GM18868 (cell line): Measurements from ENCODE around the gene HEPHL1.
"Not testable (repeated sequence)": the region's sequence is repeated elsewhere in the genome, so short reads cannot be mapped to it uniquely, and the experiment has no call there.

Experiments used
- ATAC-seq: cut with Tn5 transposase; IDR thresholded peaks from one replicate; pipeline ENCODE4 v1.9.1; 2021; ENCODE audit warnings: mild to moderate bottlenecking, moderate library complexity; ENCODE audit not compliant: unreplicated experiment

Gene HEPHL1

DNA sequence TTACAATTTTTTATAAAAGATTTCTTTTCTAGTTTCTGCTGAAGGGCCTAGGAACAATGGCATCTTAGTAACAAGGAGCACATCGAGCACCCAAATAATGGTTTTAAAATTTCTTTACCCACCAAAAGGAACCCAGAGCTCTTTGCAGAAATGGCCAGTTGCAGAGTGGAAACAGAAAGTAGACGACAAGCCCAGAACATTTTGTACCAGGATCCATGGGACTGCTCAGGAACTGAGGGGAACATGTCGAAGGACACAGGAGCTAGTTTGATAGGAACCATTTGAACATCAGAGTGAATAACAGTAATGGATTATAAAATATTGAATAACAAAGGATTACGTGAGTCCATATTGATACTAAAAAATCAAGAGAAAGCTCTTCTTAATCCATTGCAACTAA is 124.8 kb downstream of the HEPHL1 start:
- ATAC-seq: no peak

DNA sequence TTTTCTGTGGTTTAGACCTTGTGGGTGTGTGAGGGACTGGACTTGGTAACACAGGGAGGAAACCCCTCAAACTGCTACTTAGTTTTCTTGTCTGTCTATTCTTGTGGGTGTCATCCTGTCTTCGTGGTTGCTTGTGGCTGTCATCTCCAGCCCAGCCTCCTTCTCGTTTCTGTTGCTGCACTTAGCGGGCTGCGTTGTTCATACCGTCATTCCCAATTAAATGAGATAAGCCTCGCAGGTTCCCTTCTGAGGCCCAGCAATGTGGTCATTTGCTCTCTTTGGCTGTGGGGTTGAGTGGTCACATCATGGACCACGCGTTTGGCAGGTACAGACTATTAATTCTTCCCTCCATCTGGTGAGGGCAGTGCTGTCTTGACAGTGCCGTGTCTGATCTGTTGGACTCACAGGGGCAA is 126.3 kb downstream of the HEPHL1 start:
- ATAC-seq: no peak

DNA sequence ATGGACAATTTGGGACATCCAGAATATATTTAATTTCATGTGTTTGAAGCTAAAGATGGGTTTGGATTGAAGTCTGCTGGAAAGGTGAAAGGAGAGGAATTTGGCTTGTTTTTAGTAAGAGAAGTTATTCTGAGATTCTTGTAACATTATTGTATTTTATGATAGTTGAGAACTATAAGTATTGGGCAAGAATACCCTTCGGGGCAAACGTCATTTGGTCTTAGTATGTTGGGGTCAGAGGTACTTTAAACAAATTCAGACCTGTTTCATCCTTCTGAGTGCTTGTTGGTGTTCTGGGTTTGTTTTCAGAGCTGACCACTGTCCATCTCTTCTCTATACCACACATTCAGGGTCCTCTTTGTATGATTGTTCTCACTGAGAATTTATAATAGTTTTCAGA is 127.0 kb downstream of the HEPHL1 start:
- no peak for ATAC-seq

DNA sequence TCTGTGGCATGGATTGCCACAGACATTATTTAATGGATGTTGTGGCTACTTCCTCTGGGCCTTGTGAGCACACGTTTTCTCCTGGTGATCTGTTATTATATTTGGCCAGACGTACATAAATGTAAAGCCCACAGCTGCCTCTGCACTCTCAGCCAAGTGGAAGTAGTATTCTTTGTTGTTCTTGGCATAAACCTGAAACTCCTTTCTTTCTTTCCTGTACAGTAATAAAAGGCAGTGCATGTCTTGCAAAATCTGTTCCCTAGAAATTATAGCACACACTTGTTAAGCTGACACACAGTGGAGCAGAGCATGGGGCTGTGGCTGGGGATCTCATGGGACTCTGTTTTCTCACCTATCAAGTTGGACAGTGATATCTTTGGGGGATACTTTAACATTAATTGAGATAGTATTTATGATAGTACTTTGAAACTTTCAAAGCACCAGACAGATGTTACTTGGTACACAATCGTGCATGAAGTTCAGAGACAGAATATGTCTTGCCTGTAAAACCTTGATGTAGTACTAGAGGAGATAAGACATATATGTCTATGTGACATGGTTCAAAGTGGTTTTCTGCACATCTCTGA is 128.4 kb downstream of the HEPHL1 start:
- no peak for ATAC-seq

DNA sequence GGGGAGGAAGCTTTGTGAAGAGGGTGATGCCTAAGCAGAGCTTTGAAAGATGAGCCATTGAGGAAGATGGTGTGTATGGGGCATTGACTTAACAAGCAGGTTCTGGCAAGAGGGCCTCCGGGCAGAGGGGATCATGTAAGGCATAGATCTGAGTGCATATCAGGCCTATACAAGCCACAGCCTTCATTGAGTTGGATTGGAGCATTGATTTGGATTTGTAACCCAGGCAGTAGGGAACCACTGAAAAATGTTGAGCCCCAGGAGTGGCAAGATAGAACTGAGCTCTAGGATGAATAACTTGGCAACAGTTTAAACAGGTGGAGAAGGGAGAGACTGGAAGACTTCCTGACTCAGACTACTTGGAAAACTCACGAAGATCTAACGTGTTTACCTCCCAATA is 128.9 kb downstream of the HEPHL1 start:
- no peak for ATAC-seq

DNA sequence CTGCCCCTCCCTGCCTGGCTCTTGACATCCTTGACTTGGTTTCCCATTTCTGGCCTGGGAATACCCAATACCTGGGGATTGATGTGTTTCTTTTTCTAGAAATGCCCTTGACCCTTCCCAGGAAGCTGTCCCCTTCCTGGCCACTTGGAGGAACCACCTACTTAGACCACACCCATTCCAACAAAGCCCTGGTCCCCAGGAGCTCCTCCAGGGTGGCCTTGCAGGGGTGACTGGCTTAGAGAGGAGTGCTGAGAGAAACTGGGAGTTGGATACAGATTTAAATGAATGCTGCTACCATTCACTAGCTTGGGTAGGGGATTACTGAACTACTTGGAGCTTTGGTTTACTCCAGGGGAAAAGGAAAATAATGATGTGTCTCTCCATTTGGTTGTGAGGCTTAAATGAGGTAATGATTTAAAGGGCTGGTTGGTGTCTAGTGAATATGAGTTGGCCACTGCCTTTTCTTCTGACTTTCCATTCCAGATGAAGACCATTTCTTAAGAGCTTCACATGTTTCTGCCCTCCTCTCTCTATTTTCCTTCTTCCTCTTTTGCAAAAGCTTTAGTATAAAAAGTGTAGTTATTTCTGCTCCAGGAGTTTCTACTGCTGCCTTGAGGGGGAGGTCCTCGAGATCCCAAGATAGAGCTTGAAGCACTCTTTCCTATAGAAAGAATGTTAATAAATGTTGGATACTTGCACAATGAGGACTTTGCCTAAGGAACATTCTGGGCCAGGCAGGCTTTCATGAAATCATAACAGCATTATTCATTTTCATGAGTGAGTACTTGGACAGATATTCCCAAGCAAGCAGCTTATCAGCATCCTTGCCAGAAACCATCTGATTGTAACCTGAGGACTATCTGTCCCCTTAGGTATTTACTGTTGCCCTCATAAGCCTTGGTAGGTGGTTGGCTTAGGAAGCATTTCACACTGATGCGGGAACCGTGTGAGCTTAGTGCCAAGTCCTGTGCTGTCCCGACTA is 129.8 kb downstream of the HEPHL1 start:
- ATAC-seq: no peak

DNA sequence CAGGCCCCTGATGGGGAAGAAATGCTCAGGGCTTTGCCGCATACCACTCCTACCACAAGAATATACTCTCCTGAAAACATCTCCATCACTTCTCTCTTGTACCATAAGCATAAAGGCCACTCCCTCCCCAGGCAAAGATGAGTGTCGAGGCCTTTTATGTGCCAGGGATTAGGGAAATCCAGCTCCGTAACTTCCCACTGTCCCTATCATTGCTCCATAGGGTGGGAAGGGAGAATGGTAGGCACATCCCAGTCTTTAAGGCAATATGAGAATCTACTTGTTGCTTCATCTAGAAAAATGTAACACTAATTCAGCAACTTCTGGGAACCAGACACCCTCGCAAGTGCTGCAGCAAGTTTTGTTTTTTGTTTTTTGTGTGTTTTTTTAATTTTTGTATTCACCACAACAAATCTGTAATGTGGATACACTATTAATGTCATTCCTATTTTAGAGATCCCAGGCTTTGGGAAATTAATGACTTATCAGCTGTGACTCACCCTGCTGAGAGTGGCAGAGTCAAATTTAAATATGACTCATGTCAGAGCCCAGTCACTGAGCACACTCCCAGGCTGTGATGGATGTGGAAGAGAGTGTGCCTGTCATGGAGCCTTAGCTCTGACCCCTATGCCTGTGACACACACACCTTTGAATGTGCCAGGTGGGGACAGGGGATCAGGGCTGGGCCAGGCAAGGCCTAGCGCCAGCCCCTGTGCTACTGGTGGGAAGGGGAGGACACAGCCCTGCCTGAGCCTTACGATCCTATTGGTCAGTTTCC is 130.9 kb downstream of the HEPHL1 start:
- ATAC-seq: peak; percentile 76

DNA sequence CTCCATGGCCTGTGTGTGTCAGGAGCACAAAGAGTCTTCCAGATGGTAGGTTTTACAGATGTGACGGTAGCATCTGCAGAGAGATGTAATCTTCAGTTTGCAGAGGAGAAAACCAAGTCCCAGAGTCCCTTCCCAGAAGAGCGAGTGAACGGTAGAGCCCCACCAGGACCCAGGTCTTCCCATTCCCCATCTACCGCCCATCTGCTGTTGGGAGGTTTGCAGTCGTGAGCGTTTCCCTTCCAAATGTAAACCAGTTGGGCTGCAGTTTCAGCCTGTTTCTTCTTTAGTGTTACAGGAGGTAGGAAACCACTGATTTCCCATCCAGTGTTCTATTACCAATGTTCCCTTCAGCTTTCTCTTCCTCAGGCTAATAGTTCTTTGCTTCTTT is 131.5 kb downstream of the HEPHL1 start:
- peak; percentile 3 for ATAC-seq

DNA sequence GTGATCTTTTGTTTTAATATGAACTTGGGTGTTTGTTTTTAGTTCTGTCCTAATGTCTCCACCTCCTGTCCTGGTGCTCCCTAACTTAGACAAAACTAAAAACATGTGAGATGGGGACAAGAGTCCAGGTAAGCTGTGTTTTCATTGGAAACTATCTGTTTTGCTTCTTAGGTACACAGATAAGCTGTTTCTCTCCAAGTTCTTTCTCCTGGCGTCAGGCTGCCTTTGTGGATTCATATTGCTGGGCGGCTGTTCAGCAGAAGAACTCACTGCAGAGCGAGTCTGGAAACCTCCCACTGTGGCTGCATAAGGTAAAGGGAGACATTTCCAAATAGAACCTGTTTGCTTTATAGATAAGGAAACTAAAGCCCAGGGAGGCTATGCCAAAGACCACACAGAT is 132.2 kb downstream of the HEPHL1 start:
- ATAC-seq: no peak

DNA sequence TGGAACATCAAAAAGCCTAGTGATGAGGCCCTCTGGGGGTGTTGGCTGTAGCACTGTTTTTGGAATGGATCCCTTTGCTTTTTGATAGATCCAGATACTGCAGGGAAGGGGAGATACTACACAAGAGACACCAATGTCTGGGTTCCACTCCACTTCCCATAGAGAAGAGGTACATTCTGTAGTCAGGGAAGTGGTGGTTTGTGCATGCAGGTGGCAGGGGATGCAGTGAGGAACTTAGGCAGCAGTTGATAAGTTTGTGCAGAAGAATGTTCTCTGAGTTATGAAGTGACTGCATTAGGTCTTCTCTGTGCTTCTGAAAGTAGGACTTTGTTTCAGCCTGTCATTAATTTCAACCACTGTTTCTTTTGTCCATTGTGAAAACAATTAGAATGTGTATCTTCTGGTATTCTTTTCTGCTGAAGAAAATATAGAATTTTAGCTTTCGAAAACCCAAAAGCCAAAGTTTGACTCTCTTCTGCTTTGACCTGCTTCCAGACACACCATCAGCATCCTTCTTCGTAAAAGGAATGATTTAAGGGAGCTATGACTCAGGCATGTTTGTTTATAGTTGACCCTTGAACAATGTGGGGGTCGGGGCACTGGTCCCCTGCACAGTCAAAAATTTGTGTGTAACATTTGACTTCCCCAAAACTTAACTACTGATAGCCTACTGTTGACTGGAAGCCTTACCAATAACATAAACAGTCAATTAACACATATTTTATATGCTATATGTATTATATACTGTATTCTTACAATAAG is 133.1 kb downstream of the HEPHL1 start:
- no peak for ATAC-seq

DNA sequence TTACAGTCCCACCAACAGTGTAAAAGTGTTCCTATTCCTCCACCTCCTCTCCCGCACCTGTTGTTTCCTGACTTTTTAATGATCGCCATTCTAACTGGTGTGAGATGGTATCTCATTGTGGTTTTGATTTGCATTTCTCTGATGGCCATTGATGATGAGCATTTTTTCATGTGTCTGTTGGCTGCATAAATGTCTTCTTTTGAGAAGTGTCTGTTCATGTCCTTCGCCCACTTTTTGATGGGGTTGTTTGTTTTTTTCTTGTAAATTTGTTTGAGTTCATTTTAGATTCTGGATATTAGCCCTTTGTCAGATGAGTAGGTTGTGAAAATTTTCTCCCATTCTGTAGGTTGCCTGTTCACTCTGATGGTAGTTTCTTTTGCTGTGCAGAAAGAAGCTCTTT is 136.2 kb downstream of the HEPHL1 start:
- ATAC-seq: not testable (repeated sequence)
